ENCODE measurements around the gene OR51B2.

DNA sequence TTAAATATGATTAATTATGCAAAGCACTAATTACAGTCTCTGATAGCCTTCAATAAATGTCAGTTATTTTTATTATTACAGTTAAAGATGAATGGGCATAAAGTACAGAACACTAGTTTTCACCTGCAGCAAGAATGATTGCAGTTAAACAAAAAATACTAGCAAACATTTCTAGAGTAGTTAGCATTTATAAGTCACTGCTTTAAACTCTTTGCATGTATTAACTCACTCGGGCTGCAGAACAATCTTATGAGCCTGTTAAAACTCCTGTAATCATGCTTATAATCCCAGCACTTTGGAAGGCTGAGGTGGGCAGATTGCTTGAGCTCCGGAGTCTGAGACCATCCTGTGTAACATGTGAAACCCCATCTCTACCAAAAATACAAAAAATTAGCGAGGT lies 37.2 kb downstream of the OR51B2 start:
- no peak for TF ChIP-seq SP1 (IDR thresholded peaks at IDR 0.05)
- TF ChIP-seq, protein P1, sequence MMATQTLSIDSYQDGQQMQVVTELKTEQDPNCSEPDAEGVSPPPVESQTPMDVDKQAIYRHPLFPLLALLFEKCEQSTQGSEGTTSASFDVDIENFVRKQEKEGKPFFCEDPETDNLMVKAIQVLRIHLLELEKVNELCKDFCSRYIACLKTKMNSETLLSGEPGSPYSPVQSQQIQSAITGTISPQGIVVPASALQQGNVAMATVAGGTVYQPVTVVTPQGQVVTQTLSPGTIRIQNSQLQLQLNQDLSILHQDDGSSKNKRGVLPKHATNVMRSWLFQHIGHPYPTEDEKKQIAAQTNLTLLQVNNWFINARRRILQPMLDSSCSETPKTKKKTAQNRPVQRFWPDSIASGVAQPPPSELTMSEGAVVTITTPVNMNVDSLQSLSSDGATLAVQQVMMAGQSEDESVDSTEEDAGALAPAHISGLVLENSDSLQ (IDR thresholded peaks at IDR 0.05), result no peak
- TF ChIP-seq ZNF384 (IDR thresholded peaks at IDR 0.05), result no peak
- TF ChIP-seq NFRKB (IDR thresholded peaks at IDR 0.05), result no peak
- TF ChIP-seq BHLHE40 (IDR thresholded peaks at IDR 0.05; ENCODE audit: borderline replicate concordance), result no peak
- TF ChIP-seq FOXK2 (IDR thresholded peaks at IDR 0.05), result no peak
- no peak for TF ChIP-seq LEF1 (IDR thresholded peaks at IDR 0.05; ENCODE audit: borderline replicate concordance)
- TF ChIP-seq TARDBP (IDR thresholded peaks at IDR 0.05), result no peak
- TF ChIP-seq SUZ12 (IDR thresholded peaks at IDR 0.05), result no peak
- no peak for TF ChIP-seq HDGF (IDR thresholded peaks at IDR 0.05; ENCODE audit: borderline replicate concordance)
- no peak for TF ChIP-seq ARNT (IDR thresholded peaks at IDR 0.05)
- no peak for TF ChIP-seq FOXA1 (IDR thresholded peaks at IDR 0.05)
- no peak for TF ChIP-seq FOXM1 (IDR thresholded peaks at IDR 0.05; ENCODE audit: borderline replicate concordance)

Data from HEK293T (cell line).